ENCODE measurements around the gene PCDHGA10.

DNA sequence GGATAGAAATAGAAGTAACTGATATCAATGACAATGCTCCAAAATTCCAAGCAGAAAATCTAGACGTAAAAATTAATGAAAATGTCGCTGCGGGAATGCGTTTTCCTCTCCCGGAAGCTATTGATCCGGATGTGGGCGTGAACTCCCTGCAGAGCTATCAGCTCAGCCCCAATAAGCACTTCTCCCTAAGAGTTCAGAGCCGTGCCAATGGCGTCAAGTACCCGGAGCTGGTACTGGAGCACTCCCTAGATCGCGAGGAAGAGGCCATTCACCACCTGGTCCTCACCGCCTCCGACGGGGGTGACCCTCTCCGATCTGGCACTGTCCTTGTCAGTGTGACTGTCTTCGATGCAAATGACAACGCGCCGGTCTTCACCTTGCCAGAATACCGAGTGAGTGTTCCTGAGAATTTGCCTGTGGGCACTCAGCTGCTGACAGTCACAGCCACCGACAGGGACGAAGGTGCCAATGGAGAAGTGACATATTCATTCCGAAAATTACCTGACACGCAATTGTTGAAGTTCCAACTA, 818 bp downstream of the PCDHGA10 start:
- TF ChIP-seq, protein P1, sequence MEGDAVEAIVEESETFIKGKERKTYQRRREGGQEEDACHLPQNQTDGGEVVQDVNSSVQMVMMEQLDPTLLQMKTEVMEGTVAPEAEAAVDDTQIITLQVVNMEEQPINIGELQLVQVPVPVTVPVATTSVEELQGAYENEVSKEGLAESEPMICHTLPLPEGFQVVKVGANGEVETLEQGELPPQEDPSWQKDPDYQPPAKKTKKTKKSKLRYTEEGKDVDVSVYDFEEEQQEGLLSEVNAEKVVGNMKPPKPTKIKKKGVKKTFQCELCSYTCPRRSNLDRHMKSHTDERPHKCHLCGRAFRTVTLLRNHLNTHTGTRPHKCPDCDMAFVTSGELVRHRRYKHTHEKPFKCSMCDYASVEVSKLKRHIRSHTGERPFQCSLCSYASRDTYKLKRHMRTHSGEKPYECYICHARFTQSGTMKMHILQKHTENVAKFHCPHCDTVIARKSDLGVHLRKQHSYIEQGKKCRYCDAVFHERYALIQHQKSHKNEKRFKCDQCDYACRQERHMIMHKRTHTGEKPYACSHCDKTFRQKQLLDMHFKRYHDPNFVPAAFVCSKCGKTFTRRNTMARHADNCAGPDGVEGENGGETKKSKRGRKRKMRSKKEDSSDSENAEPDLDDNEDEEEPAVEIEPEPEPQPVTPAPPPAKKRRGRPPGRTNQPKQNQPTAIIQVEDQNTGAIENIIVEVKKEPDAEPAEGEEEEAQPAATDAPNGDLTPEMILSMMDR (IDR thresholded peaks at IDR 0.05): no peak
- TF ChIP-seq POLR2A (IDR thresholded peaks at IDR 0.05): no peak
